Left ventricle myocardium inferior (tissue), 1 donor: ENCODE results near the gene VSIG2. TPM values are rescaled to one million over a fixed set of nuclear protein-coding genes. Genes with fewer than 3 reads are reported as not detected.
"Not testable (repeated sequence)": the region's sequence is repeated elsewhere in the genome, so short reads cannot be mapped to it uniquely, and the experiment has no call there.

Experiments used
- DNase-seq: peaks from one replicate; pipeline ENCODE4 v3.0.0-alpha.2; 2020
- H3K27ac ChIP-seq: fragments of 200-600 bp; replicated peaks from 2 replicates; pipeline ENCODE4 v1.8.0; 2021
- H3K27me3 ChIP-seq: fragments of 200-600 bp; 2 replicates; pipeline ENCODE4 v1.8.0; 2021; ENCODE audit warnings: low read depth
- H3K36me3 ChIP-seq: fragments of 200-600 bp; 2 replicates; pipeline ENCODE4 v1.8.0; 2021
- H3K4me1 ChIP-seq: fragments of 200-600 bp; 2 replicates; pipeline ENCODE4 v1.8.0; 2021
- H3K4me3 ChIP-seq: fragments of 200-600 bp; 2 replicates; pipeline ENCODE4 v1.8.0; 2021; ENCODE audit warnings: mild to moderate bottlenecking, moderate library complexity
- H3K9me3 ChIP-seq: fragments of 200-600 bp; replicated peaks from 2 replicates; pipeline ENCODE4 v1.8.0; 2021
- CTCF ChIP-seq: fragments of 200-600 bp; IDR thresholded peaks from 2 replicates; pipeline ENCODE4 v1.8.0; 2021; ENCODE audit warnings: antibody characterized with exemption, mild to moderate bottlenecking, borderline replicate concordance
- intact Hi-C: fragments of 100-400 bp; cut with micrococcal nuclease; formaldehyde crosslinking; loops from one replicate; pipeline ENCODE4 v1.11.0; 2022
- total RNA-seq: library from RNA; stranded (reverse); fragmentation: NEBNext Ultra II Directional; extraction: Animal tissue kit (Norgen Biotek cat#: 25700); gene quantifications from one replicate; pipeline ENCODE4 v1.2.1, GENCODE V29; 2021
- donor health status: DM: no; HTN: yes; CAD: no; lungs with severe emphysema.

The VSIG2 gene
- total RNA-seq, 1 donor from 2014 or later = 1.2 TPM

GRCh38 chr11:124783002-124783401 is 30.9 kb upstream of the VSIG2 start:
- Histone ChIP-seq H3K4me1 (peaks cover 6% of the 10 kb centered on the region), H3K27me3 (no peaks in the 10 kb centered on the region), H3K27ac (no peak overlapping the region), H3K9me3 (no peaks in the 10 kb centered on the region), H3K4me3 (no peak overlapping the region), H3K36me3 (peaks cover 10% of the 10 kb centered on the region)
- intact Hi-C loops = no loop called here
- no peak for DNase-seq
- no peak for TF ChIP-seq CTCF

- no peak overlapping the region for H3K4me3 ChIP-seq
- H3K4me1 ChIP-seq = peaks cover 6% of the 10 kb centered on the region
- intact Hi-C loops = no loop called here
- H3K9me3 ChIP-seq = no peaks in the 10 kb centered on the region
- no peak overlapping the region for H3K27ac ChIP-seq
- DNase-seq = no peak
- TF ChIP-seq CTCF = no peak
- H3K36me3 ChIP-seq = peaks cover 10% of the 10 kb centered on the region
- H3K27me3 ChIP-seq = no peaks in the 10 kb centered on the region
Observed at GRCh38 chr11:124779568-124779967, 27.5 kb upstream of the VSIG2 start.

- TF ChIP-seq CTCF = peak; percentile 20
- DNase-seq = no peak
- H3K27me3 ChIP-seq = no peaks in the 10 kb centered on the region
- H3K4me3 ChIP-seq = no peak overlapping the region
- intact Hi-C loops = no loop called here
- no peaks in the 10 kb centered on the region for H3K9me3 ChIP-seq
- peaks cover 19% of the 10 kb centered on the region for H3K36me3 ChIP-seq
- peaks cover 6% of the 10 kb centered on the region for H3K4me1 ChIP-seq
- no peak overlapping the region for H3K27ac ChIP-seq
Observed at GRCh38 chr11:124778281-124778680, 26.2 kb upstream of the VSIG2 start.

GRCh38 chr11:124776865-124777645 is 25.0 kb upstream of the VSIG2 start:
- no peak for TF ChIP-seq CTCF
- DNase-seq = no peak
- no peaks in the 10 kb centered on the region for H3K27me3 ChIP-seq
- no peak overlapping the region for H3K27ac ChIP-seq
- H3K36me3 ChIP-seq = peaks cover 28% of the 10 kb centered on the region
- H3K4me1 ChIP-seq = peaks cover 6% of the 10 kb centered on the region
- H3K9me3 ChIP-seq = no peaks in the 10 kb centered on the region
- intact Hi-C loops = no loop called here
- no peak overlapping the region for H3K4me3 ChIP-seq

- H3K36me3 ChIP-seq = peaks cover 75% of the 10 kb centered on the region
- H3K4me3 ChIP-seq, intact Hi-C loops, H3K27ac ChIP-seq, DNase-seq, H3K27me3 ChIP-seq, H3K4me1 ChIP-seq, H3K9me3 ChIP-seq: not testable (repeated sequence)
Observed at GRCh38 chr11:124770959-124771358, 18.9 kb upstream of the VSIG2 start.
